GM21723 (cell line): Measurements from ENCODE around the gene ASB15.
"Not testable (repeated sequence)": the region's sequence is repeated elsewhere in the genome, so short reads cannot be mapped to it uniquely, and the experiment has no call there.

Experiments
- ATAC-seq: cut with Tn5 transposase; IDR thresholded peaks from one replicate; pipeline ENCODE4 v1.9.1; 2021; ENCODE audit warnings: mild to moderate bottlenecking, moderate library complexity; ENCODE audit not compliant: unreplicated experiment

Gene ASB15

GRCh38 chr7:123601530-123601929 lies at the start of gene ASB15:
TSS of gene ASB15 (plus strand) at chr7:123601821. CDS start at chr7:123614503, 12,682 bp downstream.
- ATAC-seq: no peak

GRCh38 chr7:123552134-123552533 lies 49.5 kb upstream of the ASB15 start:
- ATAC-seq: not testable (repeated sequence)

- ATAC-seq: no peak
Observed at GRCh38 chr7:123552641-123553040, 49.0 kb upstream of the ASB15 start.

GRCh38 chr7:123553159-123553558 lies 48.5 kb upstream of the ASB15 start:
- ATAC-seq: no peak

GRCh38 chr7:123555484-123555883 lies 46.1 kb upstream of the ASB15 start:
- no peak for ATAC-seq

GRCh38 chr7:123557016-123557397 lies 44.6 kb upstream of the ASB15 start:
- ATAC-seq: no peak

GRCh38 chr7:123557398-123558288 lies 44.0 kb upstream of the ASB15 start, which contains the start of gene NDUFA5:
TSS of gene NDUFA5 (minus strand) at chr7:123557818. CDS start at chr7:123557795, 23 bp downstream.
- ATAC-seq: peak; percentile 99

- no peak for ATAC-seq
Observed at GRCh38 chr7:123558289-123558874, 43.2 kb upstream of the ASB15 start.

- ATAC-seq: no peak
Observed at GRCh38 chr7:123562121-123562520, 39.5 kb upstream of the ASB15 start.

- no peak for ATAC-seq
Observed at GRCh38 chr7:123569352-123570010, 32.1 kb upstream of the ASB15 start.

- ATAC-seq: no peak
Observed at GRCh38 chr7:123570390-123571182, 31.0 kb upstream of the ASB15 start.

GRCh38 chr7:123571187-123571586 lies 30.4 kb upstream of the ASB15 start:
- no peak for ATAC-seq

- no peak for ATAC-seq
Observed at GRCh38 chr7:123571684-123572083, 29.9 kb upstream of the ASB15 start.

GRCh38 chr7:123573341-123573740 lies 28.3 kb upstream of the ASB15 start:
- ATAC-seq: no peak

GRCh38 chr7:123573896-123574467 lies 27.6 kb upstream of the ASB15 start:
- ATAC-seq: no peak

- no peak for ATAC-seq
Observed at GRCh38 chr7:123579416-123579815, 22.2 kb upstream of the ASB15 start.

GRCh38 chr7:123580406-123581161 lies 21.0 kb upstream of the ASB15 start:
- ATAC-seq: peak; percentile 78

- ATAC-seq: no peak
Observed at GRCh38 chr7:123581162-123581459, 20.5 kb upstream of the ASB15 start.

GRCh38 chr7:123583821-123584220 lies 17.8 kb upstream of the ASB15 start:
- no peak for ATAC-seq

GRCh38 chr7:123588376-123588775 lies 13.2 kb upstream of the ASB15 start:
- no peak for ATAC-seq
